ENCODE data around the gene EIF4ENIF1. TPM values are rescaled to one million over a fixed set of nuclear protein-coding genes. Genes with fewer than 3 reads are reported as not detected.
"Not testable (repeated sequence)": the region's sequence is repeated elsewhere in the genome, so short reads cannot be mapped to it uniquely, and the experiment has no call there.

The EIF4ENIF1 gene
- total RNA-seq, 1 donor from 2014 or later: 24.6 TPM

GRCh38 chr22:31497148-31497938 lies 7.7 kb upstream of the EIF4ENIF1 start:
- intact Hi-C loops (cut with DNase I): loop anchor here (10.0 kb wide), 1 partner anchor 543 kb away; no protein-coding TSS in a partner anchor
- Histone ChIP-seq H3K9me3 (no peaks in the 10 kb centered on the region), H3K36me3 (no peaks in the 10 kb centered on the region), H3K4me1 (peaks cover 9% of the 10 kb centered on the region), H3K4me3 (peak overlapping the region; percentile 72 to 92), H3K27ac (peak overlapping the region; percentile 65), H3K27me3 (no peaks in the 10 kb centered on the region)
- DNase-seq (ENCODE audit: extremely low spot score in 2 of 2): no peak
- TF ChIP-seq POLR2A (IDR thresholded peaks at IDR 0.05) (no peak), POLR2AphosphoS5 (IDR thresholded peaks at IDR 0.05; ENCODE audit: insufficient read depth in 1 of 2, low read depth in 1 of 2) (no peak)
- TF ChIP-seq, protein P1, sequence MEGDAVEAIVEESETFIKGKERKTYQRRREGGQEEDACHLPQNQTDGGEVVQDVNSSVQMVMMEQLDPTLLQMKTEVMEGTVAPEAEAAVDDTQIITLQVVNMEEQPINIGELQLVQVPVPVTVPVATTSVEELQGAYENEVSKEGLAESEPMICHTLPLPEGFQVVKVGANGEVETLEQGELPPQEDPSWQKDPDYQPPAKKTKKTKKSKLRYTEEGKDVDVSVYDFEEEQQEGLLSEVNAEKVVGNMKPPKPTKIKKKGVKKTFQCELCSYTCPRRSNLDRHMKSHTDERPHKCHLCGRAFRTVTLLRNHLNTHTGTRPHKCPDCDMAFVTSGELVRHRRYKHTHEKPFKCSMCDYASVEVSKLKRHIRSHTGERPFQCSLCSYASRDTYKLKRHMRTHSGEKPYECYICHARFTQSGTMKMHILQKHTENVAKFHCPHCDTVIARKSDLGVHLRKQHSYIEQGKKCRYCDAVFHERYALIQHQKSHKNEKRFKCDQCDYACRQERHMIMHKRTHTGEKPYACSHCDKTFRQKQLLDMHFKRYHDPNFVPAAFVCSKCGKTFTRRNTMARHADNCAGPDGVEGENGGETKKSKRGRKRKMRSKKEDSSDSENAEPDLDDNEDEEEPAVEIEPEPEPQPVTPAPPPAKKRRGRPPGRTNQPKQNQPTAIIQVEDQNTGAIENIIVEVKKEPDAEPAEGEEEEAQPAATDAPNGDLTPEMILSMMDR (IDR thresholded peaks at IDR 0.05): no peak

GRCh38 chr22:31496735-31497146 lies 7.1 kb upstream of the EIF4ENIF1 start:
- H3K9me3 ChIP-seq: no peaks in the 10 kb centered on the region
- H3K27me3 ChIP-seq: no peaks in the 10 kb centered on the region
- peak overlapping the region; percentile 65 for H3K27ac ChIP-seq
- peak overlapping the region; percentile 72 to 92 for H3K4me3 ChIP-seq
- H3K4me1 ChIP-seq: peaks cover 9% of the 10 kb centered on the region
- DNase-seq (ENCODE audit: extremely low spot score in 2 of 2): peak in 1 of 2 donors; percentile 87
- TF ChIP-seq, protein P1 (IDR thresholded peaks at IDR 0.05): no peak
- TF ChIP-seq POLR2AphosphoS5 (IDR thresholded peaks at IDR 0.05; ENCODE audit: insufficient read depth in 1 of 2, low read depth in 1 of 2) (no peak), POLR2A (IDR thresholded peaks at IDR 0.05) (no peak)
- H3K36me3 ChIP-seq: no peaks in the 10 kb centered on the region
- intact Hi-C loops (cut with DNase I): loop anchor here (10.0 kb wide), 1 partner anchor 542 kb away; no protein-coding TSS in a partner anchor

- peak; percentile 79 to 87 for TF ChIP-seq POLR2AphosphoS5 (IDR thresholded peaks at IDR 0.05; ENCODE audit: insufficient read depth in 1 of 2, low read depth in 1 of 2)
- TF ChIP-seq, protein P1 (IDR thresholded peaks at IDR 0.05): no peak
- TF ChIP-seq POLR2A (IDR thresholded peaks at IDR 0.05): peak in 1 of 2 donors; percentile 16
- intact Hi-C loops (cut with DNase I): loop anchor here (10.0 kb wide), 1 partner anchor 541 kb away; no protein-coding TSS in a partner anchor
- H3K4me3 ChIP-seq: peak within 1 kb of the TSS; percentile 72 to 92
- H3K27ac ChIP-seq: peak within 1 kb of the TSS; percentile 65
- no peaks in the 10 kb centered on the region for H3K27me3 ChIP-seq
- H3K9me3 ChIP-seq: no peaks in the 10 kb centered on the region
- H3K4me1 ChIP-seq: peaks cover 14% of the 10 kb centered on the region
- H3K36me3 ChIP-seq: no peaks in the 10 kb centered on the region
- peak in 1 of 2 donors; percentile 91 for DNase-seq (ENCODE audit: extremely low spot score in 2 of 2)
Measured at GRCh38 chr22:31496007-31496734, 6.5 kb upstream of the EIF4ENIF1 start, which contains the start of gene SFI1. SFI1 (plus strand) TSS chr22:31496536; CDS start chr22:31508285, 11,749 bp downstream.

DNA sequence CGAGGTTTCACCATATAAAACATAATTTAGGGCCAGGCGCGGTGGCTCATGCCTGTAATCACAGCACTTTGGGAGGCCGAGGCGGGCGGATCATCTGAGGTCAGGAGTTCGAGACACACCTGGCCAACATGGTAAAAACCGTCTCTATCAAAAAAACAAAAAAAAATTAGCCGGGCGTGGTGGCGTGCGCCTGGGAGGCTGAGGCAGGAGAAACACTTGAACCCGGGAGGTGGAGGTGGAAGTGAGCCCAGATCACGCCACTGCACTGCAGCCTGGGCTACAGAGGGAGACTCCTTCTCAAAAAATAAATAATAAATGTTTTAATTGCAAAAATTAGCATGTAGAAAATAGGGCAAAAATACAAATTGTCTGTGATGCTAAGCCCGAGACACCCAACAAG lies 5.7 kb upstream of the EIF4ENIF1 start:
- no peaks in the 10 kb centered on the region for H3K9me3 ChIP-seq
- H3K36me3 ChIP-seq: no peaks in the 10 kb centered on the region
- no peak for DNase-seq (ENCODE audit: extremely low spot score in 2 of 2)
- TF ChIP-seq POLR2A (IDR thresholded peaks at IDR 0.05) (no peak), POLR2AphosphoS5 (IDR thresholded peaks at IDR 0.05; ENCODE audit: insufficient read depth in 1 of 2, low read depth in 1 of 2) (no peak)
- TF ChIP-seq, protein P1 (IDR thresholded peaks at IDR 0.05): no peak
- peak overlapping the region; percentile 72 to 92 for H3K4me3 ChIP-seq
- intact Hi-C loops (cut with DNase I): loop anchor here (10.0 kb wide), 1 partner anchor 541 kb away; no protein-coding TSS in a partner anchor
- peaks cover 22% of the 10 kb centered on the region for H3K4me1 ChIP-seq
- peak overlapping the region; percentile 65 for H3K27ac ChIP-seq
- H3K27me3 ChIP-seq: no peaks in the 10 kb centered on the region

DNA sequence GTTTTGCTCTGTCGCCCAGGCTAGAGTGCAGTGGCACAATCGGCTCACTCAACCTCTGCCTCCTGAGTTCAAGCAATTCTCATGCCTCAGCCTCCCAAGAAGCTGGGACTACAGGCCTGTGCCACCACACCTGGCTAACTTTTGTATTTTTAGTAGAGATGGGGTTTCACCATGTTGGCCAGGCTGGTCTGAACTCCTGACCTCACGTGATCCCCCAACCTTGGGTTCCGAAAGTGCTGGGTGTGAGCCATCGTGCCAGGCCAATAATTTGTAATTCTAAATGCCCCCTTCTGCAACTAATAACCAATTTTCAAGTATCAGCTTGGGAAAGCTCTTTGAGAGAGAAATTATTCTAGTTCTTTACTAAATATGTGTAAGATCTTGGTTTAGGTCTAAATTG lies 3.7 kb upstream of the EIF4ENIF1 start:
- not testable (repeated sequence) for H3K4me3 ChIP-seq; DNase-seq (ENCODE audit: extremely low spot score in 2 of 2); H3K27me3 ChIP-seq; H3K27ac ChIP-seq; H3K36me3 ChIP-seq; H3K9me3 ChIP-seq
- H3K4me1 ChIP-seq: peaks cover 30% of the 10 kb centered on the region
- intact Hi-C loops (cut with DNase I): loop anchor here (10.0 kb wide), 1 partner anchor 539 kb away; no protein-coding TSS in a partner anchor
